SU-DHL-6 (cell line): ENCODE results near the gene IGFL2.

Source experiments
- EZH2phosphoT487 ChIP-seq: fragments of 200-600 bp; sonication (generic), shearing (Covaris generic); conservative IDR thresholded peaks from 2 replicates; pipeline ENCODE4 v1.6.1; 2018; ENCODE audit warnings: mild to moderate bottlenecking, antibody characterized with exemption, low read length, moderate library complexity, mixed read lengths
- TF ChIP-seq, protein P1 (sequence below): fragments of 200-600 bp; sonication (generic); IDR thresholded peaks from one replicate; pipeline ENCODE4 v1.5.1; 2017; ENCODE audit warnings: antibody characterized with exemption, mild to moderate bottlenecking, low read length, moderate library complexity; ENCODE audit not compliant: insufficient read depth, poor library complexity, severe bottlenecking

DNA sequence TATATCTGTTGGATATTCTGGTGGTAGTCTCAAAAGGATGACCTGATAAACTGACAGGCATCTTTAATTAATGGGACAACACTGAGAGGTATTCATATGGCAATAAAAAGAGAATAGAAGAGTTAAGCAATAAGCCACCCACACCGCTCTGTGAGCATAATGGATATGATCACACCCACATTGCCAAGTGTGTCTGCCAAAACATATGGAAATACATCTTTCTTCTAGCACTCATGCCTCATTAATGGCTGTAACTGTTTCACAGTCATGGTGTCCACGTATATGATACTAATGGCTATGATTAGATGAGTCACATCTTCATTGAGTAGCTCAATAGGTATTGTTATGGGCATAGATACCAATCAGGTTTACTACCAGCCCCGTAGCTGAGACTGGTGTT is 36.7 kb upstream of the IGFL2 start:
- TF ChIP-seq, protein P1, sequence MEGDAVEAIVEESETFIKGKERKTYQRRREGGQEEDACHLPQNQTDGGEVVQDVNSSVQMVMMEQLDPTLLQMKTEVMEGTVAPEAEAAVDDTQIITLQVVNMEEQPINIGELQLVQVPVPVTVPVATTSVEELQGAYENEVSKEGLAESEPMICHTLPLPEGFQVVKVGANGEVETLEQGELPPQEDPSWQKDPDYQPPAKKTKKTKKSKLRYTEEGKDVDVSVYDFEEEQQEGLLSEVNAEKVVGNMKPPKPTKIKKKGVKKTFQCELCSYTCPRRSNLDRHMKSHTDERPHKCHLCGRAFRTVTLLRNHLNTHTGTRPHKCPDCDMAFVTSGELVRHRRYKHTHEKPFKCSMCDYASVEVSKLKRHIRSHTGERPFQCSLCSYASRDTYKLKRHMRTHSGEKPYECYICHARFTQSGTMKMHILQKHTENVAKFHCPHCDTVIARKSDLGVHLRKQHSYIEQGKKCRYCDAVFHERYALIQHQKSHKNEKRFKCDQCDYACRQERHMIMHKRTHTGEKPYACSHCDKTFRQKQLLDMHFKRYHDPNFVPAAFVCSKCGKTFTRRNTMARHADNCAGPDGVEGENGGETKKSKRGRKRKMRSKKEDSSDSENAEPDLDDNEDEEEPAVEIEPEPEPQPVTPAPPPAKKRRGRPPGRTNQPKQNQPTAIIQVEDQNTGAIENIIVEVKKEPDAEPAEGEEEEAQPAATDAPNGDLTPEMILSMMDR: no peak
- no peak for TF ChIP-seq EZH2phosphoT487
